Measurements from ENCODE around the gene LMF2.

LMF2 gene

DNA sequence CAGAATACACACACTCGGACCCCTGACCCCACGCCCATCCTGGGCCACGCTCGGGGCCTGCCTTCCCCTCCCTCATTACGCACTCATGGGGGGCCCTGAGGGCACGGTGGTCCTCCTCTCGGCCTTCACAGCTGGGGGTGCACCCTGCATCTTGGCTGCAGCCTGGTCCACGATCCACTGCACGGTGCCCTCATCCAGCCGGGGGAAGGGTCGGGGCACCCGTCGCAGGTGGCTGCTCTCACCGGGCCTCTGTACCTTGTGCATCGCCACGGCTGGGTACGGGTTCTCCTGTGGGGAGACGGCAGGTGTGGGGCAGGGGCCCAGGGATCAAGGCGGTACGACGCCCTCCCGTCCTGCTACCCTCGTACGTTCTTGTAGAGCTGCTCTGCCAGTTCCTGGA is 43.1 kb downstream of the LMF2 start:
- DNase-seq (ENCODE audit: low read depth in 2 of 2) = no peak

DNA sequence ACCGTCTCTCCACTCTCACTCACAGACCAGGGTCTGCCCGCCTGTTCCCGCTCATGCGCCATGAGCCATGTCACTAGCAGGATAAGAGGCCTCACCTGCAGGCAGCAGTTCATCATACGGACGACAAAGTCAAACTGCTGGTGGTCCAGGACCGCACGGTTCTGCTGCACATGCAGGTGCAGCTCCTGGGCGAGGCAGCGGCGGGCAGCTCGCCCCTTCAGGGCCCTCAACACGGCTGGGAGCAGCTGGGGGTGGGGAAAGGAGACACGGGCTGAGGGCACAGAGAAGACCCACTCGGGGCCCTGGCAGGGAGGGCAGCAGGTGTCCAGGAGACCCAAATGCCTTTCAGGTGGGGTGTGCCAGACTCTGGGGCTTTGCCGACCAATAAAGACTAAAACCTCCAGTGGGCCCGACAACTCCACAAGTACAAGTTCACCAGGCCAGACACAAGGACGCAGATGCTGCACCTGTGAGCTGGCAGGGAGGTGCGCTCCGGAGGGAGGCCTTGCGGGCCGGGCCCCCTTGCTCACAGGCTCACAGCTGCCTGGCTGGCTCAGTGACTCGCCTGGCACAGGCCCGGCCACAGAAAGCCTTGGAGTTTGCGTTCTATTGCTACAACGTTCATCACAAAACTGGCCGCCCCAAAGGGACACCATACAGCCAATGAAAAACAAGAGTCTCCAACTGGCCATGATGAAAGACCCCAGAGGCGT is 44.2 kb downstream of the LMF2 start:
- no peak for DNase-seq (ENCODE audit: low read depth in 2 of 2)

DNA sequence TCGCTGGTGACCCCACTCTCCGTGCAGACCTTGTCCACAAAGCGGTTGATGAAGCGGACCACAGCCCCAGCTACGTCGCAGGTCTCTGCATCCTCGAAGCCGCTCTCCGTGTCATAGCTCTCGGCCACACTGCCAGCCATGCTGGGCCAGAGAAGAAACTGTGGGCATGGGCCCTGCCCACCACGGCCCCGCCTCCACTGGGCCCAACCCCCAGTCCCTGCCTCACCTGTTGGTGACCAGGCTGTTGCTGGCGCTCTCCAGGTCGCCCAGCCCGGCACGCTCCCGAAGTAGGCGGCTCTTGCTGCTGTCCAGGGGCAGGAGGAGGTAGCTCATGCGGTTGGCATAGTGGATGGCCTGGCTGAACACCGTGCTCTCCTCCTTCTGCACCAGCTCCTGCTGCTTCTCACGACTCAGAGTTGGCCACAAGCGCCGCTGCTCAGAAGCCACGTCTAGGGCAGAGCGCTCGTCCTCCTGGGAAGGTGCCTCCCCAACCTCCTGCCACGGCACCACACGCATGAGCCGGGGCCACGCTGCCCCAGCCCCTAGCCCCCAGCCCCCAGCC is 45.4 kb downstream of the LMF2 start:
- no peak for DNase-seq (ENCODE audit: low read depth in 2 of 2)

DNA sequence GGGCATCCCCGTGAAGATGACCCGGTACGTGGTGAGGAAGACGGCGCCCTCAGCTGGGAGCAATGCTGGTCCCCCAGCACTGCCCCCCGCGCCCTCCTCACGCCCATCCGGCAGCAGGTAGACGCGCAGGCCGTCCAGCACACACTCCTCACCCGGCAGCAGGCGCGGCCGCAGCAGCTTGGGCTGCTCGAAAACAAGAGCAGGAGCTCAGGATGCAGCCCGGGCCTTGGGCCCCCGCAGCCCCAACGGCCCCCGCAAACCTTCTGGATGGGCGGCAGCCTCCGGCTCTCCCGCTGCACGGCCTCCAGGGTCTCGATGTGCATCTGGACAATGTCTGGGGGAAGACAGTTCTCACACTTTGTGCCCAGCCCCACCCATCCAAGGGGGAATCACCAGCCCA is 46.0 kb downstream of the LMF2 start:
- DNase-seq (ENCODE audit: low read depth in 2 of 2) = no peak

DNA sequence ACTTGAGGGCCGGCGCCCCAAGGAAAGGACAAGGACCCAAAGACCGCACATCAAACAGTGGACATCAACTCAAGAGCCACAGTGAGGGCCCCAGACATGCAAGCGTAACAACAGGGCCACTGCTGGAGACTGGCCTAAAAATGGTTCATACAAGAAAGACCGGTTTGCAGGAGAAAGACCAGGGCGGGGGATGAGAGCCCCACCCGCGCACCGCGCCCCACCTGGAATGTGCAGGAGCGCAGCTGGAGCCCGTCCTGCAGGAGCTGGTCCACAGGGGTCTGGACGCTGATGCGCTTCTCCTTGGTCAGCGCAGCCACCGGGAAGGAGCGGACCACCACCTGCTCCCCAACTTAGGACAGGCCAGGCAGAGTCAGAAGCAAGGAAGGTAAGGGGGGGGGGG is 46.6 kb downstream of the LMF2 start:
- no peak for DNase-seq (ENCODE audit: low read depth in 2 of 2)

DNA sequence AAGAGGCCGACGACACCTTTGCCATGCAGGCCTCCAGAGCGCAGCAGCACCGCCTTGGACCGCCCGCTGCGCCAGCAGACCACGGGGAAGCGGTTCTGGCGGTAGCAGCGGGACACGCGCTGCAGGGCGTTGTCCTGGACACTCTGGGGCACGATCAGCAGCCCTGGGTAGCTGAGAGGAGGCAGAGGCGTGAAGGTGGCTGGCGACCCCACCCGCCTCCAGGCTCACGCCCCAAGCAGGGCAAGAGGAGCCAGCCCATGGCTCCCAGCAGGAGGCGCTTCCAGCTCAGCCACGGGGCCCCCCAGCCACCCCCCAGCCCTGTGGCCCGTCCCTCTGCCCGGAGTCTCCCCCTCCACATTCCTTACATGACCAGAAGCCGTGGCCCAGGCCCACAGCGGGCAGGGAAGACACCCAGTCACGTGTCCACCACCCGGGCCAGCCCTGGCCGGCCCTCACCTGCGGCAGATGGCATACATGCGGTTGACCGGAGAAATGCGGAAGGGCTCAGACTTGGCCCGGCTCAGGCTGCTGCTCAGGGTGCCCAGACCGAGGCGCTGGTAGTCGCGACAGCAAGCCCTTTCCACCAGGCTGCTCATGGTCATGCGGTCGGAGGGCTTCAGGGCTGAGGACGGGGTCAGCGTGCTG is 47.9 kb downstream of the LMF2 start:
- no peak for DNase-seq (ENCODE audit: low read depth in 2 of 2)

DNA sequence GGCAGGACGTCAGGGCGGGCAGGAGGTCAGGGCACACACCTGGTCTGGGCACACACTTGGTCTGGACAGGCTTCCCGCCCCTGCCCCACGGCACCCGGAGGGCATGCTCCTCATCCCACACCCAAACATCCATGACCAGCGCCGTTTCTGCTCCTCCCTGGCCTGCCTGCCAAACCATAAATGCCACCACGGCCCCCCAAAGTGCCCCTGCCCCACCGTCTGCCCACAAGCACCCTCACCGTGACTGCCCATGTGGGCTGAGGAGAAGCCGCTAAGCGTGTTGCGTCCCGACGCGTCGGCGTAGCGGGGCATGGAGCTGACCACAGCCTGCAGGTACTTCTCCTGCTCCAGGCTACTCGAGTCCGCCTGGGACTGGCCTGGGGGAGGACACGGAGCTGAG is 48.5 kb downstream of the LMF2 start:
- no peak for DNase-seq (ENCODE audit: low read depth in 2 of 2)

DNA sequence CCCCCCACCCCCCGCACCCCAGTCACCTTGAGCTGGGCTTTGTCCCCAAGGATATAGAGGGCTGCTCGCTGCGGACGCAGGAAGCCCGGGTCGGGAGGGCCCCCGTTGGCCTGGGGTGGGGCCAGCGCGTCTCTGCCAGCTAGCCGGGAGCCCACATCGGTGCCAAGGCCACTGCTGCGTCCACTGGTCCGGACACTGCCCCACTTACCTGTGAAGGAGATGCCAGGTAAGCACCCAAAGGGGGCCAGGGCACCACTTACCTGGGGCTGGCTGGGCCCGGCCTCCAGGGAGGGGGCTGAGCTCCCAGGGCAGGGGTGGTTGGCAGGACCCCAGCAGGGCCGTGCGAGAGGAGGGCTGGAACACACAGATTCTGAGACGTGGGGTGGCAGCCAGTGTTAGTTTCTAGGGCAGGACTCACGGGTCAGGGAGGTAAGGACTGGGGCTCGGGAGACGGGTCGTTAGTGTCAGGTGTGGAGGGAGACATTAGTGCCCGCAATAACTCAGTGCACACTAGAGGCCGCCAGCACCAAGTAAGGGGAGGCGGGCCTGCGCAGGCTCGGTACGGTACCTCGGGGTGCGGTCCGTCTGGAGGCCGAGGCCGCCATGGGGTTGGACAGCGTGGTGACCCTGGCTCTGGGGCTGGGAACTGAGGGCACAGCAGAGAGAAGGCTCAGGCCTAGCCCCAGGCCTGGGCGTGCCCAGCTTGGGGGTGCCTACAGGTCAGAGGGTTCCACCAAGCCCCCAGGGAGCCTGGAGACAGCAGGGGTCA is 50.9 kb downstream of the LMF2 start:
- DNase-seq (ENCODE audit: low read depth in 2 of 2) = no peak

DNA sequence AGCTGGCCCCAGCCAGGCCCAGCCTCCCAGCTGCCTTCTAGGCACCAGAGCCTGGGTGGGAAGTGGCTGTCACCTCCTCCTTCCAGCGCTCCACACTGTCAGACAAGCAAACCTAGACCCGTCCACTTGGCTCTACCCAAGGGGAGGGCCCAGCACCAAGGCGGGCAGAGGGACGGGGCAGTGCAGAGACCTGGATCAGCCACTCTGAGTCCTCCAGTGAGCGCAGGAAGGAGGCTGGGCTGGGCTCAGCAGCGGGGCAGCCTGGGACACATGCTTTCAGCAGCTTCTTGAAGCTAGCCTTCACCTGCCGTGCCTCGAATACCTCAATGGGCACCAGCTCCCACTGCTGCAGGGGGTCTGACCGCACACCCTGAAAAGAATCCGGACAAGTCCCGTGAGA is 51.5 kb downstream of the LMF2 start:
- no peak for DNase-seq (ENCODE audit: low read depth in 2 of 2)

DNA sequence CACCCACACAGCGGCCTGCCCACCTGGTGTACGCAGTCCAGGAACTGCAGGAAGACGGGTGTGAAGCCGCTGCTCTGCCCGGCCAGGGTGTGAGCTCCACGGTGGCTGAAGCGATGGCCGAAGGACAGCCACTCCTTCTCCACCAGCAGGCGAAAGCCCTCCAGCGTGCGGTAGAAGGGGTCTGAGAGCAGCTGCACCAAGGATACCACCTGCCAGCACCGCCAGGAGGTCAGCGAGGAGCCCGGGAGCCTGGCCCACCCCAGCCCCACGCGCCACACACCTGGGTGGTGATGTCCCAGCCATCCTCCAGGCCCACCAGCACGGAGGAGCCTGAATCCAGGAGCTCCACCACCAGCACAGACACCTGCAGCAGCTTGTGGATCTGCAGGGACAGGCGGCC is 52.3 kb downstream of the LMF2 start:
- no peak for DNase-seq (ENCODE audit: low read depth in 2 of 2)

DNA sequence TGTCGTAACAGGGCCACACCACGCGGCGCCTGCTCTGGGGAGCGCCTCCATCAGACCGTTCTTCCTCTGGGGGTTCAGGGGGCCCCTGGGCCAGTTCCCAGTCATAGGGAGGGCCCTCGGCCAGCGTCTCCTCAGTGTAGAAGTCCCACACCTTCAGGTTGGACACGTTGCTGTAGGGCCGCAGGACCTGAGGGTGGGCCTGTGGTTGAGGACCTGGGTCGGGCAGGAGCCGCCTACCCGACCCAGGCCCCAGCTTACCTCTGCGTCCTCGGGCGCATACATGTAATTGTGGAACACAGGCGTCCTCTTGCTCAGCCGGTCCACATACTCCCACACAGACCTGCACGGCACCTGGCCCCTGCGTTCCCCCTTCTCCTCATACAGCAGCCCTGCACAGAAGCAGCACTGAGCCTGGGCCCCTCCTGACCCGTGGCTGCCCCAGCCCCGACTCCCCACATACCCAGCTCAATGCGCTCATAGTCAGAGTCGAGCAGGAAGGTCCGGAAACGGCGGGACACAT is 52.9 kb downstream of the LMF2 start:
- DNase-seq (ENCODE audit: low read depth in 2 of 2) = no peak

All from activated CD4-positive, alpha-beta T cell treated with anti-CD3 and anti-CD28 coated beads for 24 hours (primary cell).